Activated naive CD4-positive, alpha-beta T cell treated with anti-CD3 and anti-CD28 coated beads, Interleukin-2, amount 10 ng/mL, durations not matched to agents 7 days and 5 days (primary cell): ENCODE measurements around the gene GLIPR2.
"Not testable (repeated sequence)": the region's sequence is repeated elsewhere in the genome, so short reads cannot be mapped to it uniquely, and the experiment has no call there.

Experiments used
- CTCF ChIA-PET: fragments of 350-600 bp; sonication (Branson Sonifier 250); formaldehyde crosslinking; loops from one replicate; lab custom pipeline; 2021; ENCODE audit warnings: antibody characterized with exemption; lab: Charles Lee
- DNase-seq: peaks from one replicate; pipeline ENCODE4 v3.0.0-alpha.2; 2020
- H3K27ac Mint-ChIP-seq: one replicate; pipeline ENCODE4 v1.8.0; 2021; ENCODE audit warnings: mild to moderate bottlenecking, moderate library complexity, mixed read lengths
- H3K27me3 Mint-ChIP-seq: one replicate; pipeline ENCODE4 v1.8.0; 2021; ENCODE audit warnings: mild to moderate bottlenecking, mixed read lengths
- H3K36me3 Mint-ChIP-seq: one replicate; pipeline ENCODE4 v1.8.0; 2021; ENCODE audit warnings: mixed read lengths
- H3K4me1 Mint-ChIP-seq: one replicate; pipeline ENCODE4 v1.8.0; 2021; ENCODE audit warnings: mixed read lengths
- H3K4me3 Mint-ChIP-seq: one replicate; pipeline ENCODE4 v1.8.0; 2021; ENCODE audit warnings: mild to moderate bottlenecking, moderate library complexity, mixed read lengths
- H3K9me3 Mint-ChIP-seq: one replicate; pipeline ENCODE4 v1.8.0; 2021; ENCODE audit warnings: mixed read lengths

GLIPR2 gene

DNA sequence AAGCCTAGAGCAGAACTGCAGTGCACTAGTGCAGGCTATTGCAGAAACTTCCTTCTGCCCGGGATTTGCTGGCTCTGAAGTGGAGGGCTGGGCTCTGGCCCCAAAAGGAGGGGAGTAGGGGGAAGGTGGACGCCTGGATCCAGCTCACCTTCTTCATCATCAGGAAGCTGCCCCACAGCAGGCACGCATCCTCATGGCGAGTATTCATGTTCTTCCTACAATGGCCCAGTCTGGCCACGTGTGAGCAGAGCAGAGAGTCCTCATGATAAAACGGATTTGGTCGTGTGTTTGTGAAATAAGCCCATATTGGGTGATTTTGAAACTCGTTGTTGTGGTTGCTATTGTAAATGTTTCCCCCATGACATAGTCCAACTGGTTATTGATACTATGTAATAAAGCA is 8.2 kb upstream of the GLIPR2 start:
- H3K36me3 Mint-ChIP-seq, result no peaks in the 10 kb centered on the region
- peaks cover 15% of the 10 kb centered on the region for H3K4me1 Mint-ChIP-seq
- H3K27me3 Mint-ChIP-seq, result peaks cover 38% of the 10 kb centered on the region
- CTCF ChIA-PET, result interaction anchor here (1.0 kb wide), 1 partner anchor 61 kb away, joined by 7 read pairs; no protein-coding TSS in a partner anchor
- DNase-seq, result no peak
- H3K9me3 Mint-ChIP-seq, result no peaks in the 10 kb centered on the region
- no peak overlapping the region for H3K27ac Mint-ChIP-seq
- no peak overlapping the region for H3K4me3 Mint-ChIP-seq

- H3K9me3 Mint-ChIP-seq, result no peaks in the 10 kb centered on the region
These were observed 7.4 kb upstream of the GLIPR2 start for GRCh38 chr9:36129139-36129538.

DNA sequence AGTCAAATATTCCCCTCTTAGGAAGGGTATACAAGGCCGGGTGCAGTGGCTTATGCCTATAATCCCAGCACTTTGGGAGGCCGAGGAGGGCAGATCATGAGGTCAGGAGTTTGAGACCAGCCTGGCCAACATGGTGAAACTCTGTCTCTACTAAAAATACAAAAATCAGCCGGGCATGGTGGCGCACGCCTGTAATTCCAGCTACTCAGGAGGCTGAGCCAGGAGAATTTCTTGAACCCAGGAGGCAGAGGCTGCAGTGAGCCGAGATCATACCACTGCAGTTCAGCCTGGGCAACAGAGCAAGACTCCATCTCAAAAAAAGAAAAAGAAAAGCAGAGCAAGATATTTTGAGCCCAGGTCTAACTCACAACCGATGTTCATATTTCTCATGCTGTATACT is 4.9 kb upstream of the GLIPR2 start:
- H3K27me3 Mint-ChIP-seq, result peaks cover 67% of the 10 kb centered on the region
- CTCF ChIA-PET, result interaction anchor here (2.9 kb wide), 1 partner anchor 28 kb away, joined by 8 read pairs; no protein-coding TSS in a partner anchor
- not testable (repeated sequence) for DNase-seq, H3K9me3 Mint-ChIP-seq, H3K4me3 Mint-ChIP-seq, H3K27ac Mint-ChIP-seq, H3K36me3 Mint-ChIP-seq
- peaks cover 18% of the 10 kb centered on the region for H3K4me1 Mint-ChIP-seq

More at GRCh38 chr9:36129139-36129538, 7.4 kb upstream of the GLIPR2 start:
- no peak overlapping the region for H3K4me3 Mint-ChIP-seq
- peaks cover 15% of the 10 kb centered on the region for H3K4me1 Mint-ChIP-seq
- H3K27ac Mint-ChIP-seq, result no peak overlapping the region
- CTCF ChIA-PET, result interaction anchor here (2.9 kb wide), 1 partner anchor 26 kb away, joined by 8 read pairs; no protein-coding TSS in a partner anchor
- peaks cover 46% of the 10 kb centered on the region for H3K27me3 Mint-ChIP-seq
- H3K36me3 Mint-ChIP-seq, result no peaks in the 10 kb centered on the region
- DNase-seq, result no peak

DNA sequence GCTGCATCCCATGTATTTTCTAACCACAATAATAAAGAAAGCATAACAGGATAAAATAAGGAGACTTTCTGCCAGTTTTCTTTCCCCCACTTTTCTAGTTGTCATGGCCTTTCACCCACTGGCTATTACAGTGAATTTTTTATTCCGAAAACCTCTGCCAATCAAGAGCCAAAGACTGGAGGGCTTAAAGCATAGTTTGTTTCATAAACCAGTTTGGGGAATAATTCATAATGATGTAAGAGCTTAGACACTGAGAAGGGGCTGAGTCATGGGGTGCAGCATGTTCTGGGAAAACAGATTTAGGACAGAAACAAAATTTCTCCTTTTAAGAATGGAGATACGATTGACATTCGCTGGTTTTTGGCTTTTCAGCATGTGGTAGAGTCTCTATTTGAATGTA is 4.4 kb upstream of the GLIPR2 start:
- CTCF ChIA-PET, result interaction anchor here (2.9 kb wide), 1 partner anchor 29 kb away, joined by 8 read pairs; no protein-coding TSS in a partner anchor
- H3K27me3 Mint-ChIP-seq, result peaks cover 69% of the 10 kb centered on the region

DNA sequence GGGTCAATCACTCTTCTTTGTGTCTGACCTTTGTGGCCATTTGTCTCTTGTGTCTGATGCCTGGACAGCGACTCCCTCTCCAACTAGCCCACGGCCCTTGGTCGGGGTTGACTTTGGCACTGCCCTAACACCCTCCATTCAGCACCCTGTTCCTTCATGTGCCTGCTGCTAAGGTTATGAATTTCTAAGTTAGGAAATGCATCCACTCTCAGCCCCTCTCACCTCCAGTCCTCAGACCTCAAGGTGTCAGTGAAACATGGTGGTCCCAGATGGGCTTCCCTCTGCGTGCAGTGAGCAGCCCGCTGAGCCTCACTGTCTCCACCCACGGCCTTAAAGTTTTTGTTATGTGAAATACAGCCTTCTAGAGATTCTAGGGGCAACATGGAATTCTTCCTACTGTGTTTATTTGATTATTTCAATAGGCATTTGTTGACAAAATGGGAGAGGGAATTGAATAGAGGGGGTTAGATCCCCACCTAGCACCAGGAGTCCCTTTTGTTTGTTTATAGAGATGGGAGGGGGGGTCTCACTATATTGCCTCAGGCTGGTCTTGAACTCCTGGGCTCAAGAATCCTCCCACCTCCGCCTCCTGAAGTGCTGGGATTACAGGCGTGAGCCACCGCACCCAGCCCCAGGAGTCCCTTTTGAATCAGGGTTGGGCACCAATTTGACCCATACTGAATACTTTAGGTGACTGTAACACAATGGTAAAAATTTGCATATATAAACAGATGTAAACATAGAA is 1.6 kb upstream of the GLIPR2 start:
- peaks cover 21% of the 10 kb centered on the region for H3K36me3 Mint-ChIP-seq
- peaks cover 80% of the 10 kb centered on the region for H3K27me3 Mint-ChIP-seq
- peak overlapping the region; percentile 63 for H3K4me3 Mint-ChIP-seq
- H3K27ac Mint-ChIP-seq, result peak overlapping the region; percentile 68
- H3K4me1 Mint-ChIP-seq, result peaks cover 37% of the 10 kb centered on the region
- DNase-seq, result no peak
- CTCF ChIA-PET, result no interaction called here
- H3K9me3 Mint-ChIP-seq, result no peaks in the 10 kb centered on the region

More for the DNA sequence above, 4.4 kb upstream of the GLIPR2 start:
- DNase-seq, result no peak
- H3K4me3 Mint-ChIP-seq, result no peak overlapping the region
- peaks cover 19% of the 10 kb centered on the region for H3K4me1 Mint-ChIP-seq
- no peaks in the 10 kb centered on the region for H3K9me3 Mint-ChIP-seq
- peaks cover 1% of the 10 kb centered on the region for H3K36me3 Mint-ChIP-seq
- no peak overlapping the region for H3K27ac Mint-ChIP-seq

DNA sequence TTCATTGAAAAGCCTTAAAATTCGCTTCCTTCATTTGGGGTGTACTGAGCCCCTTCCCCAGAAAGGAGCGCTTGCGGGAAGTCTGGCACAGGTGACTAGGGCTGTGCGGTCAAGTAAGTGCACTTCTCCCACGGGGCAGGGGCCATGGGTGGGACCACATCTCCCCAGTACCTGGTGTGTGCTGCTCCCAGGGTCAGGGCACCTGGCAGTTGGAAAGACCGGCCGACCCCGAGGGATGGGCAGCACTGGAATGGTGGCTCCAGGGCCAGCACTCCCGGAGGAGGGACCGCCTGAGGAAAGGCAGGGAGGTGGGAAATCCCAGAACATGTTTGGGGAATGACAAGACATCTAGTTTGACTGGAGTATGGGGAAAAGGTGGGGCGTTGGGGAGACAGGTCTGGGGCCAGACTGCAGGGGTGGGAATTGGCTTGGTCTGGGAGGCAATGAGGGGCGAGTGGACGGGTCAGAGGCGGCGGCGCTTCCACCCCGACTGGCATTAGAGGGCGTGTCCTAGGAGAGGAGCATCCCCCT is 727 bp upstream of the GLIPR2 start:
- peaks cover 78% of the 10 kb centered on the region for H3K27me3 Mint-ChIP-seq
- H3K4me1 Mint-ChIP-seq, result peaks cover 46% of the 10 kb centered on the region
- H3K4me3 Mint-ChIP-seq, result peak overlapping the region; percentile 63
- CTCF ChIA-PET, result interaction anchor here (1.5 to 1.6 kb wide), 3 partner anchors 13 to 31 kb away, joined by 5 to 7 read pairs (median 6); no protein-coding TSS in a partner anchor
- H3K9me3 Mint-ChIP-seq, result no peaks in the 10 kb centered on the region
- peaks cover 26% of the 10 kb centered on the region for H3K36me3 Mint-ChIP-seq
- peak overlapping the region; percentile 68 for H3K27ac Mint-ChIP-seq
- DNase-seq, result no peak

- CTCF ChIA-PET, result interaction anchor here (0.8 to 1.9 kb wide), 7 partner anchors 12 to 53 kb away, joined by 3 to 7 read pairs (median 5); partner anchors contain the start of gene CLTA
- Mint-ChIP-seq H3K4me3 (peak overlapping the region; percentile 89), H3K9me3 (no peaks in the 10 kb centered on the region), H3K27me3 (peaks cover 67% of the 10 kb centered on the region), H3K27ac (peak overlapping the region; percentile 83), H3K4me1 (peaks cover 57% of the 10 kb centered on the region), H3K36me3 (peaks cover 29% of the 10 kb centered on the region)
- no peak for DNase-seq
These were observed 410 bp downstream of the GLIPR2 start for GRCh38 chr9:36136894-36137391.

DNA sequence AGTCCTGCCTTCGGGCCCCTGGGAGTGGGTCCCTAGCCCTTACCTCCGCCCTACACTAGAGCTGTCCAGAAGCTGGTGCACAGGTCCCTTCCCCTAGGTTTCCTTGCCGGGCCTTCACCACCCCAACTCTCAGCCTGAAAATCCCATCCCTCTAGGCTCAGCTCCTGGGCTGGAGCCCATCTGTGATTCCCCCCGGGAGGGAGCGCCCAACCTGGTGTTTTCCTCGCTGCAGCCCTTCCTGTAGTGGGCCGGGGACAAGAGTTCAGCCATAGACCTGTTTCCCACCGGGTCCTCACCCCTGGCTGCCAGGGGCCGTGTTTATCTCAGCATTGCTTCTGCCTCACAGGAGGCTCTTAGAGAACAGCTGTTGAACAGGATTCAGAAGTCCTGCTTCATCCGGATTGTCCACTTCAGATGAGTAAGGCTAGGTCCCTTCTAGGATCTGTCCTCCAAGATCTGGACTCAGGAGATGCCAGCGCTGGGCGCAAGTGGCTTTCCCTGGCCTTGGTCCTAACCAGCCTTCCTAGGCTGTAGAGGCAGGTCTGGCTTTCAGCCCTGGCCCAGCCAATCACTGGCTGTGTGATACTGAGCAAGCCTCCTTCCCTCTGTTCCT is 965 bp downstream of the GLIPR2 start:
- DNase-seq, result no peak

DNA sequence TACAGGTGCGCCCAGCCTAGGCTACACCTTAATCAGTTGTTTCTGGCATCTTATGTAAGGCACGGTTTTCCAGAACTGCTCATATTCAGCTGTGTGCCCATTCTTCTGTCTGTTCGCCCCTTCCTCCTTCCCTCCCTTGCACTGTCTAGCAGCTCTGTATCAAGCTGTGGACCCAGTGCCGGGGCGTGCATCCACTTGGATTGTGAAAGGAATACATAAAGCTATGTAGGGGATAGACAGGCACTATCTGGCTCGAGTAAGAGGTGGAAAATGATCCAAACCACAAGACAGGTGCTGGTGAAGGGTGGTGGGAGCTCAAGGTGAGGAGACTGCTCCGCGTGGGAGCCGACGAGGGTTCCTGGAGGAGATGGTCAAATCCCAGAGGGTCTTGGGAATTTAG is 2.0 kb downstream of the GLIPR2 start:
- peak overlapping the region; percentile 47 for H3K27ac Mint-ChIP-seq
- CTCF ChIA-PET, result interaction anchor here (1.7 kb wide), 1 partner anchor 12 kb away, joined by 5 read pairs; no protein-coding TSS in a partner anchor

More for the DNA sequence above, 965 bp downstream of the GLIPR2 start:
- CTCF ChIA-PET, result interaction anchor here (0.8 to 1.9 kb wide), 6 partner anchors 11 to 53 kb away, joined by 3 to 7 read pairs (median 6); partner anchors contain the start of gene CLTA
- H3K27ac Mint-ChIP-seq, result peak overlapping the region; percentile 83
- peaks cover 33% of the 10 kb centered on the region for H3K36me3 Mint-ChIP-seq
- peak overlapping the region; percentile 89 for H3K4me3 Mint-ChIP-seq
- peaks cover 63% of the 10 kb centered on the region for H3K4me1 Mint-ChIP-seq
- peaks cover 63% of the 10 kb centered on the region for H3K27me3 Mint-ChIP-seq
- H3K9me3 Mint-ChIP-seq, result no peaks in the 10 kb centered on the region

DNA sequence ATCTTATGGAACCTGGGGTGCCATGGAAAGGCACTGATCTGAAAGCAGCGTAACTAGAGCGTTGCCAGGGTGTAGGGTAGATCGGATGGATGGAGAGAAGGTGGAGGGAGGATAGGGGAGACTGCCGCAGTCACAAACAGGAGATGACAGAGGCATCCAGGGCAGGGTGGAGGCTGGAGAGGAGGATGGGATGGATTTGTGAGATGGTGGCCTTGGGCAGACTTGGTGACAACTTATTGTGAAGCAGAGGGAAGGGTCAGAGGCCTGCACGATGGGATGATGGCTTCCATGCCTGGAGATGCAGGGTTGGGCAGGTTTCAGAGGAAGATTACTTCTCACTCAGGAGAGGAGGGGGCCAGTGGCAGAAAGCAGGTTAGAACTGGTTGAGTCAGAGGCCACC is 2.4 kb downstream of the GLIPR2 start:
- no peak for DNase-seq
- Mint-ChIP-seq H3K27ac (peak overlapping the region; percentile 47), H3K27me3 (peaks cover 49% of the 10 kb centered on the region), H3K36me3 (peaks cover 45% of the 10 kb centered on the region), H3K4me3 (no peak overlapping the region), H3K9me3 (no peaks in the 10 kb centered on the region), H3K4me1 (peaks cover 77% of the 10 kb centered on the region)
- CTCF ChIA-PET, result interaction anchor here (1.7 kb wide), 1 partner anchor 12 kb away, joined by 5 read pairs; no protein-coding TSS in a partner anchor

More for the DNA sequence above, 2.0 kb downstream of the GLIPR2 start:
- DNase-seq, result no peak
- peaks cover 73% of the 10 kb centered on the region for H3K4me1 Mint-ChIP-seq
- peaks cover 41% of the 10 kb centered on the region for H3K36me3 Mint-ChIP-seq
- peaks cover 53% of the 10 kb centered on the region for H3K27me3 Mint-ChIP-seq
- H3K4me3 Mint-ChIP-seq, result peak overlapping the region; percentile 89
- no peaks in the 10 kb centered on the region for H3K9me3 Mint-ChIP-seq

DNA sequence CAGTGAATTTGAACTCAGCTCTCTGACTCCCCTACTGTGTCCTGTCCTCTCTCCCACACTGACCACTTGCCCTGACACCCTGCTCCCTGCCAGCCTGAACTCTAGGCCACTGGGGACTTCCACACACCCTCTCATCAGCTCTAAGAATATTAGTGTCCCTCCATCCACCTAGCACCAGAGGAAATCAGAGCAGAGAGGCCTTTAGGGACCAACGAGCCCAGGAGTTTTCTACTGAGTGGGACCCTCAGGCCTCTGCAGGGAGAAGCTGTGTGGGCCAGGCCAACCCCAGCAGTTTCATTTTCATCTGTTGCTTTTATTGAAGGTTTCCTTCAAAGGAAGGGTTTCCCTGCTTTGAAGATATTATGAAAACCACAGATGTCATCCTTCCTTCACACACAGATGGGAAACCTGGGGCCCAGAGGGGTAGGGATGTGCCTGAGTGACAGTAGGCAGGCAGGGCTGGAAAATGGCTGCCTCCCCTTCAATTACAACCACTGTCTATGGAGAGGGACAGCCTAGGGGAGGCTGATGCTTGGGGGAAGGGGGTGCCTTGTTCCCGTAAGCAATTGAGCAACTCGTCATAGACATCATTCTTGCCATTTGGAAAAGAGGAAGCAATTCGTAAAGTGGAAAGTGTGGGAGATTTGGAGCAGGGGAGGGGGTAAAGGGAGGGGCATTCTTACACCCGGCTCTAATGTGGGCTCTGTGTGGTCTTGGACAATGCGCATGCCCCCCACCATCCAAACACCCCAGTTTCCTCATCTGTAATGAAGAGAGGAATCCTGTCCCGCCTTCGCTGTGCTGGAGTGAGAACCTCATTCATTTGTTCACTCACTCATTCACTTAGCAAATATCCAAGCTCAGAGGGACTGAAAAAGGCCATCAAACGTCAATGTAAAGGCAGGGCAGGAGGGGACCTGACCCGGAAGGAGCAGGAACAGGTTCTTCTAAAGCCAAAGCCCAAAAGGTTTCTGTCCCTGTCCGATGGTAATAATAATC is 3.9 kb downstream of the GLIPR2 start:
- H3K36me3 Mint-ChIP-seq, result peaks cover 54% of the 10 kb centered on the region
- H3K4me3 Mint-ChIP-seq, result peak overlapping the region; percentile 61
- CTCF ChIA-PET, result interaction anchor here (1.2 to 2.0 kb wide), 4 partner anchors 10 to 37 kb away, joined by 4 to 8 read pairs (median 6); no protein-coding TSS in a partner anchor
- peaks cover 3% of the 10 kb centered on the region for H3K9me3 Mint-ChIP-seq
- DNase-seq, result peak; percentile 68
- H3K27me3 Mint-ChIP-seq, result peaks cover 34% of the 10 kb centered on the region
- H3K4me1 Mint-ChIP-seq, result peaks cover 91% of the 10 kb centered on the region
- H3K27ac Mint-ChIP-seq, result peak overlapping the region; percentile 78

- Mint-ChIP-seq H3K27ac (no peak overlapping the region), H3K4me3 (peak overlapping the region; percentile 9), H3K4me1 (peaks cover 93% of the 10 kb centered on the region), H3K36me3 (peaks cover 63% of the 10 kb centered on the region), H3K9me3 (peaks cover 12% of the 10 kb centered on the region), H3K27me3 (peaks cover 26% of the 10 kb centered on the region)
- DNase-seq, result no peak
- CTCF ChIA-PET, result interaction anchor here (1.0 to 2.0 kb wide), 3 partner anchors 17 to 38 kb away, joined by 3 to 7 read pairs (median 4); no protein-coding TSS in a partner anchor
These were observed 4.8 kb downstream of the GLIPR2 start for GRCh38 chr9:36141288-36141687.

DNA sequence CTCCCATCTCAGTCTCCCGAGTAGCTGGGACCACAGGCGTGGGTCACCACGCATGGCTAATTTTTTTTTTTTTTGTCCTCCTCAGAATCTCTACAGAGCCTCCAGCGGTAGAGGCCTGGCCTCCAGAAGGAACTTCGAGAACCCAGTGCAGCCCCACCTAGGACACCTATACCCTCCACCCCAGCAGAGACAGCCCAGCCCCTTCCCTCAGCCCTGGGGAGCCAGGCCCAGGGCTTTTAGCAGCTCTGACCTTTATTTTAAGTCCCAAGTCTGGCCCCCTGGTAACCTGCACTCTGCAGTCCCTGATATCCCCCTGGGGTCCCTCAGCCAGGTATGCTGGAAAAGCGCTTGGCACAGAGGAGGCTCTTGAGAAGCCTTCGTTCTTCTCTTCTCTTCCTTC is 5.2 kb downstream of the GLIPR2 start:
- Mint-ChIP-seq H3K36me3 (peaks cover 65% of the 10 kb centered on the region), H3K4me3 (peak overlapping the region; percentile 86), H3K27ac (no peak overlapping the region), H3K4me1 (peaks cover 95% of the 10 kb centered on the region), H3K9me3 (peaks cover 13% of the 10 kb centered on the region), H3K27me3 (peaks cover 26% of the 10 kb centered on the region)
- CTCF ChIA-PET, result interaction anchor here (1.0 to 1.2 kb wide), 2 partner anchors 17 to 38 kb away, joined by 3 to 4 read pairs; no protein-coding TSS in a partner anchor
- no peak for DNase-seq
